Stimulated activated naive B cell treated with anti-CD40 and anti-IgM and Interleukin-4, amounts not matched to agents 10 μg/mL and 1 μg/mL and 100 μg/mL, for 72 hours (primary cell): ENCODE data around the gene EP400.
"Not testable (repeated sequence)": the region's sequence is repeated elsewhere in the genome, so short reads cannot be mapped to it uniquely, and the experiment has no call there.

Experiments used
- ATAC-seq, 2 donors: fragments of 150-1000 bp; cut with Tn5 transposase; replicated peaks; 2 replicates each; pipeline ENCODE4 v1.10.0; 2021; ENCODE audit warnings: moderate library complexity in 1 of 2
- DNase-seq: peaks from one replicate; pipeline ENCODE4 v3.0.0; 2021
- H3K27ac Mint-ChIP-seq: one replicate; pipeline ENCODE4 v1.8.0; 2022; ENCODE audit warnings: mild to moderate bottlenecking, mixed read lengths
- H3K27me3 Mint-ChIP-seq, 2 donors: one replicate each; pipeline ENCODE4 v1.8.0; 2022; ENCODE audit warnings: mixed read lengths in 2 of 2
- H3K36me3 Mint-ChIP-seq, 2 donors: one replicate each; pipeline ENCODE4 v1.8.0; 2022; ENCODE audit warnings: mixed read lengths in 2 of 2, mild to moderate bottlenecking in 1 of 2
- H3K4me1 Mint-ChIP-seq, 2 donors: one replicate each; pipeline ENCODE4 v1.8.0; 2022; ENCODE audit warnings: mixed read lengths in 2 of 2, mild to moderate bottlenecking in 1 of 2
- H3K4me3 Mint-ChIP-seq, 2 donors: one replicate each; pipeline ENCODE4 v1.8.0; 2022; ENCODE audit warnings: mild to moderate bottlenecking in 2 of 2, mixed read lengths in 2 of 2, moderate library complexity in 1 of 2
- H3K9me3 Mint-ChIP-seq, 2 donors: one replicate each; pipeline ENCODE4 v1.8.0; 2022; ENCODE audit warnings: mixed read lengths in 2 of 2, mild to moderate bottlenecking in 1 of 2

EP400 gene

GRCh38 chr12:132027636-132028035 is 77.9 kb downstream of the EP400 start:
- ATAC-seq (no peak), DNase-seq (no peak)
- H3K27me3 Mint-ChIP-seq: no peaks in the 10 kb centered on the region
- no peak overlapping the region for H3K4me3 Mint-ChIP-seq
- H3K27ac Mint-ChIP-seq: no peak overlapping the region
- no peaks in the 10 kb centered on the region for H3K9me3 Mint-ChIP-seq
- peaks cover 53 to 70% of the 10 kb centered on the region in 2 donors for H3K36me3 Mint-ChIP-seq
- no peaks in the 10 kb centered on the region for H3K4me1 Mint-ChIP-seq

GRCh38 chr12:132028111-132028510 is 78.4 kb downstream of the EP400 start:
- Mint-ChIP-seq H3K36me3 (peaks cover 53 to 73% of the 10 kb centered on the region in 2 donors), H3K27me3 (no peaks in the 10 kb centered on the region), H3K4me1 (no peaks in the 10 kb centered on the region), H3K4me3 (no peak overlapping the region), H3K9me3 (no peaks in the 10 kb centered on the region), H3K27ac (no peak overlapping the region)
- DNase-seq (no peak), ATAC-seq (no peak)

- Mint-ChIP-seq H3K27me3 (no peaks in the 10 kb centered on the region), H3K9me3 (no peaks in the 10 kb centered on the region), H3K4me1 (peaks cover 0 to under 1% of the 10 kb centered on the region in 2 donors), H3K27ac (no peak overlapping the region), H3K4me3 (no peak overlapping the region), H3K36me3 (peaks cover 55 to 78% of the 10 kb centered on the region in 2 donors)
- ATAC-seq: no peak
- DNase-seq: no peak
Measured at GRCh38 chr12:132029503-132030300, 80.0 kb downstream of the EP400 start.

- H3K9me3 Mint-ChIP-seq: no peaks in the 10 kb centered on the region
- H3K27ac Mint-ChIP-seq: no peak overlapping the region
- ATAC-seq: no peak
- H3K4me1 Mint-ChIP-seq: peaks cover 0 to 1% of the 10 kb centered on the region in 2 donors
- no peaks in the 10 kb centered on the region for H3K27me3 Mint-ChIP-seq
- no peak overlapping the region for H3K4me3 Mint-ChIP-seq
- no peak for DNase-seq
- peaks cover 54 to 78% of the 10 kb centered on the region in 2 donors for H3K36me3 Mint-ChIP-seq
Measured at GRCh38 chr12:132030367-132031038, 80.8 kb downstream of the EP400 start.

- H3K4me1 Mint-ChIP-seq: peaks cover 0 to 1% of the 10 kb centered on the region in 2 donors
- H3K36me3 Mint-ChIP-seq: peaks cover 53 to 78% of the 10 kb centered on the region in 2 donors
- H3K27me3 Mint-ChIP-seq: no peaks in the 10 kb centered on the region
- no peaks in the 10 kb centered on the region for H3K9me3 Mint-ChIP-seq
- no peak overlapping the region for H3K4me3 Mint-ChIP-seq
- ATAC-seq: no peak
- no peak for DNase-seq
- H3K27ac Mint-ChIP-seq: no peak overlapping the region
Measured at GRCh38 chr12:132033627-132034026, 83.9 kb downstream of the EP400 start.

GRCh38 chr12:132036063-132036683 is 86.4 kb downstream of the EP400 start:
- ATAC-seq (no peak), DNase-seq (no peak)
- no peak overlapping the region for H3K4me3 Mint-ChIP-seq
- H3K4me1 Mint-ChIP-seq: peaks cover 0 to 3% of the 10 kb centered on the region in 2 donors
- peaks cover 56 to 77% of the 10 kb centered on the region in 2 donors for H3K36me3 Mint-ChIP-seq
- H3K27ac Mint-ChIP-seq: no peak overlapping the region
- H3K9me3 Mint-ChIP-seq: no peaks in the 10 kb centered on the region
- no peaks in the 10 kb centered on the region for H3K27me3 Mint-ChIP-seq

GRCh38 chr12:132040906-132041606 is 91.3 kb downstream of the EP400 start:
- Mint-ChIP-seq H3K36me3 (peaks cover 66 to 77% of the 10 kb centered on the region in 2 donors), H3K9me3 (no peaks in the 10 kb centered on the region), H3K27ac (peak overlapping the region; percentile 79), H3K27me3 (no peaks in the 10 kb centered on the region), H3K4me1 (peaks cover 0 to 2% of the 10 kb centered on the region in 2 donors), H3K4me3 (no peak overlapping the region)
- no peak for DNase-seq
- no peak for ATAC-seq

- peaks cover 70 to 80% of the 10 kb centered on the region in 2 donors for H3K36me3 Mint-ChIP-seq
- H3K27ac Mint-ChIP-seq: no peak overlapping the region
- no peaks in the 10 kb centered on the region for H3K9me3 Mint-ChIP-seq
- H3K4me3 Mint-ChIP-seq: no peak overlapping the region
- H3K4me1 Mint-ChIP-seq: peaks cover 0 to 2% of the 10 kb centered on the region in 2 donors
- H3K27me3 Mint-ChIP-seq: no peaks in the 10 kb centered on the region
- DNase-seq: no peak
- no peak for ATAC-seq
Measured at GRCh38 chr12:132043216-132043615, 93.5 kb downstream of the EP400 start.

- peaks cover 67 to 77% of the 10 kb centered on the region in 2 donors for H3K36me3 Mint-ChIP-seq
- no peaks in the 10 kb centered on the region for H3K9me3 Mint-ChIP-seq
- peaks cover 0 to 2% of the 10 kb centered on the region in 2 donors for H3K4me1 Mint-ChIP-seq
- DNase-seq (no peak), ATAC-seq (no peak)
- no peaks in the 10 kb centered on the region for H3K27me3 Mint-ChIP-seq
- H3K4me3 Mint-ChIP-seq: no peak overlapping the region
- no peak overlapping the region for H3K27ac Mint-ChIP-seq
Measured at GRCh38 chr12:132043770-132044467, 94.2 kb downstream of the EP400 start.

- no peak overlapping the region for H3K4me3 Mint-ChIP-seq
- no peak overlapping the region for H3K27ac Mint-ChIP-seq
- ATAC-seq (no peak), DNase-seq (no peak)
- H3K36me3 Mint-ChIP-seq: peaks cover 69 to 79% of the 10 kb centered on the region in 2 donors
- no peaks in the 10 kb centered on the region for H3K9me3 Mint-ChIP-seq
- peaks cover 0 to 2% of the 10 kb centered on the region in 2 donors for H3K4me1 Mint-ChIP-seq
- no peaks in the 10 kb centered on the region for H3K27me3 Mint-ChIP-seq
Measured at GRCh38 chr12:132044661-132045412, 95.1 kb downstream of the EP400 start.

- Mint-ChIP-seq H3K4me3 (no peak overlapping the region), H3K4me1 (peaks cover 0 to 1% of the 10 kb centered on the region in 2 donors), H3K27ac (no peak overlapping the region), H3K9me3 (no peaks in the 10 kb centered on the region), H3K36me3 (peaks cover 73 to 80% of the 10 kb centered on the region in 2 donors), H3K27me3 (no peaks in the 10 kb centered on the region)
- no peak for ATAC-seq
- DNase-seq: no peak
Measured at GRCh38 chr12:132045751-132046150, 96.0 kb downstream of the EP400 start.

- Mint-ChIP-seq H3K9me3 (peaks cover 0 to 5% of the 10 kb centered on the region in 2 donors), H3K4me3 (no peak overlapping the region), H3K27me3 (no peaks in the 10 kb centered on the region), H3K36me3 (peaks cover 74 to 82% of the 10 kb centered on the region in 2 donors), H3K4me1 (peaks cover 2 to 6% of the 10 kb centered on the region in 2 donors), H3K27ac (no peak overlapping the region)
- ATAC-seq (no peak), DNase-seq (no peak)
Measured at GRCh38 chr12:132046561-132046960, 96.8 kb downstream of the EP400 start.

- not testable (repeated sequence) for H3K4me3 Mint-ChIP-seq, ATAC-seq, H3K4me1 Mint-ChIP-seq, H3K27me3 Mint-ChIP-seq, H3K27ac Mint-ChIP-seq, DNase-seq, H3K9me3 Mint-ChIP-seq
- peaks cover 74 to 83% of the 10 kb centered on the region in 2 donors for H3K36me3 Mint-ChIP-seq
Measured at GRCh38 chr12:132047630-132048029, 97.9 kb downstream of the EP400 start.
